ENCODE results near the gene PTGER1.

Gene PTGER1

DNA sequence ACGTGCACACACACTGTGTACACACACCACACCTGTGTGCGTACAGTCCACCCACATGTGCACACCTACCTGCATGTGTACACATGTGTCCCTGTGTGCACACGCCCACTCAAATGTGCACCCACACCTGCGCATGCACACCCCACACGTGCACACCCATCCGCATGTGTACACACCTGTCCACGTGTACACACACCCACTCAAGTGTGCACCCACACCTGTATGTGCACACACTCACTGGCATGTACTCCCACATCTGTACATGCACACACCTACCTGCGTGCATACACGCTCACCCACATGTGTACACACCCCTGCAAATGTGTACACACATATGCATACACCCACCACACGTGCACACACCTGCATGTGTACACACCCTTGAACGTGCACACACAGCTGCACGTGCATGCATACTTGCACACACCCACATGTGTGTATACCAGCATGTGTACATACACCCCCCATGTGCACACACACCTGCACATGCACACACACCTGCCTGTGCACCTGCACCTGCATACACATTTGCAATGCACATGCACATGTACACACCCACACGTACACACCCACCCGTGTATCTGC, 31.4 kb downstream of the PTGER1 start:
- Histone ChIP-seq H3K4me3 (ENCODE audit: low read depth, low read length, poor library complexity, severe bottlenecking) (no peak overlapping the region), H3K79me2 (ENCODE audit: insufficient read depth, low read length) (peaks cover 4% of the 10 kb centered on the region), H3K27ac (ENCODE audit: low read depth, low read length, poor library complexity, severe bottlenecking) (no peak overlapping the region), H3K4me1 (ENCODE audit: insufficient read depth, low read length, severe bottlenecking) (peaks cover 22% of the 10 kb centered on the region), H3K4me2 (ENCODE audit: low read length) (no peak overlapping the region), H3K36me3 (ENCODE audit: insufficient read depth, low read length) (peaks cover 74% of the 10 kb centered on the region), H3K27me3 (ENCODE audit: insufficient read depth, low read length) (no peaks in the 10 kb centered on the region), H3F3A (ENCODE audit: insufficient read depth, low read length) (no peaks in the 10 kb centered on the region), H3K9me3 (ENCODE audit: low read length) (no peaks in the 10 kb centered on the region), H2AFZ (ENCODE audit: low read length) (no peak overlapping the region), H3K9me2 (ENCODE audit: low read depth, low read length) (no peaks in the 10 kb centered on the region), H3K9ac (ENCODE audit: low read length) (no peak overlapping the region), H4K20me1 (ENCODE audit: insufficient read depth, low read length) (no peaks in the 10 kb centered on the region)
- no peak for TF ChIP-seq EZH2 (IDR thresholded peaks at IDR 0.05; ENCODE audit: borderline replicate concordance, low read length)
- TF ChIP-seq, protein P1, sequence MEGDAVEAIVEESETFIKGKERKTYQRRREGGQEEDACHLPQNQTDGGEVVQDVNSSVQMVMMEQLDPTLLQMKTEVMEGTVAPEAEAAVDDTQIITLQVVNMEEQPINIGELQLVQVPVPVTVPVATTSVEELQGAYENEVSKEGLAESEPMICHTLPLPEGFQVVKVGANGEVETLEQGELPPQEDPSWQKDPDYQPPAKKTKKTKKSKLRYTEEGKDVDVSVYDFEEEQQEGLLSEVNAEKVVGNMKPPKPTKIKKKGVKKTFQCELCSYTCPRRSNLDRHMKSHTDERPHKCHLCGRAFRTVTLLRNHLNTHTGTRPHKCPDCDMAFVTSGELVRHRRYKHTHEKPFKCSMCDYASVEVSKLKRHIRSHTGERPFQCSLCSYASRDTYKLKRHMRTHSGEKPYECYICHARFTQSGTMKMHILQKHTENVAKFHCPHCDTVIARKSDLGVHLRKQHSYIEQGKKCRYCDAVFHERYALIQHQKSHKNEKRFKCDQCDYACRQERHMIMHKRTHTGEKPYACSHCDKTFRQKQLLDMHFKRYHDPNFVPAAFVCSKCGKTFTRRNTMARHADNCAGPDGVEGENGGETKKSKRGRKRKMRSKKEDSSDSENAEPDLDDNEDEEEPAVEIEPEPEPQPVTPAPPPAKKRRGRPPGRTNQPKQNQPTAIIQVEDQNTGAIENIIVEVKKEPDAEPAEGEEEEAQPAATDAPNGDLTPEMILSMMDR (IDR thresholded peaks at IDR 0.05; ENCODE audit: low read length), result no peak

DNA sequence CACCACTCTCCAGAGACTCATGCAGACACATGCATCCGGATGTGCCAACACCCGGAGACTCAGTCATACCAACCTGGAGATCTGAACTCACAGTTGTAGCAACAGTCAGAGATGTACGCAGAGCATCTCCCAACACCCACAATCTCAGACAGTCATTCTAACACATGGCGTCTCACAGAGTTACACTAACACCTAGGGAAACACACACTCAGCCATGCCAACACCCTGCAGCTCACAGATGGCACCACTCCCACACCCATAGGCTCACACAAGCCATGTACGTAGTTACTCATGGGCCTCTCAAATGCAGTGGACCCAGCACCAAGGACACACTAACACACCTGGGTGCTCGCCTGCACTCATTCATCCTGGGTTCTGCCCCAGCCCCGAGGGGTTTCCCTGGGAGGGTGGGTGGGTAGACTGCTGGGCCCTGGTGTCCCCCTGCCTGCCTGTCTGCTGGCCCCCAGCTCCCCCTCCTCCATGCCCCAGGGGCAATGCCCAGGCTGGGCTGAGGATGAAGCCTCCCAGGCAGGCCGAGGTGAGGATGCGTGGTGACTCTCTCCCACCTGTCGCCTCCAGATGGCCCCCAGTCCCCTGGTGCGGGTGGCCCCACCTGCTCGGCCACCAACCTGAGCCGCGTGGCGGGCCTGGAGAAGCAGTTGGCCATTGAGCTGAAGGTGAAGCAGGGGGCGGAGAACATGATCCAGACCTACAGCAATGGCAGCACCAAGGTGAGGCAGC, 32.1 kb downstream of the PTGER1 start:
- Histone ChIP-seq H3K9me3 (ENCODE audit: low read length) (no peaks in the 10 kb centered on the region), H3K9ac (ENCODE audit: low read length) (no peak overlapping the region), H2AFZ (ENCODE audit: low read length) (no peak overlapping the region), H4K20me1 (ENCODE audit: insufficient read depth, low read length) (no peaks in the 10 kb centered on the region), H3K27ac (ENCODE audit: low read depth, low read length, poor library complexity, severe bottlenecking) (no peak overlapping the region), H3F3A (ENCODE audit: insufficient read depth, low read length) (no peaks in the 10 kb centered on the region), H3K27me3 (ENCODE audit: insufficient read depth, low read length) (no peaks in the 10 kb centered on the region), H3K9me2 (ENCODE audit: low read depth, low read length) (no peaks in the 10 kb centered on the region), H3K79me2 (ENCODE audit: insufficient read depth, low read length) (peaks cover 4% of the 10 kb centered on the region), H3K4me1 (ENCODE audit: insufficient read depth, low read length, severe bottlenecking) (peaks cover 29% of the 10 kb centered on the region), H3K4me3 (ENCODE audit: low read depth, low read length, poor library complexity, severe bottlenecking) (no peak overlapping the region), H3K36me3 (ENCODE audit: insufficient read depth, low read length) (peaks cover 68% of the 10 kb centered on the region), H3K4me2 (ENCODE audit: low read length) (no peak overlapping the region)
- TF ChIP-seq EZH2 (IDR thresholded peaks at IDR 0.05; ENCODE audit: borderline replicate concordance, low read length), result no peak
- TF ChIP-seq, protein P1 (IDR thresholded peaks at IDR 0.05; ENCODE audit: low read length), result no peak

DNA sequence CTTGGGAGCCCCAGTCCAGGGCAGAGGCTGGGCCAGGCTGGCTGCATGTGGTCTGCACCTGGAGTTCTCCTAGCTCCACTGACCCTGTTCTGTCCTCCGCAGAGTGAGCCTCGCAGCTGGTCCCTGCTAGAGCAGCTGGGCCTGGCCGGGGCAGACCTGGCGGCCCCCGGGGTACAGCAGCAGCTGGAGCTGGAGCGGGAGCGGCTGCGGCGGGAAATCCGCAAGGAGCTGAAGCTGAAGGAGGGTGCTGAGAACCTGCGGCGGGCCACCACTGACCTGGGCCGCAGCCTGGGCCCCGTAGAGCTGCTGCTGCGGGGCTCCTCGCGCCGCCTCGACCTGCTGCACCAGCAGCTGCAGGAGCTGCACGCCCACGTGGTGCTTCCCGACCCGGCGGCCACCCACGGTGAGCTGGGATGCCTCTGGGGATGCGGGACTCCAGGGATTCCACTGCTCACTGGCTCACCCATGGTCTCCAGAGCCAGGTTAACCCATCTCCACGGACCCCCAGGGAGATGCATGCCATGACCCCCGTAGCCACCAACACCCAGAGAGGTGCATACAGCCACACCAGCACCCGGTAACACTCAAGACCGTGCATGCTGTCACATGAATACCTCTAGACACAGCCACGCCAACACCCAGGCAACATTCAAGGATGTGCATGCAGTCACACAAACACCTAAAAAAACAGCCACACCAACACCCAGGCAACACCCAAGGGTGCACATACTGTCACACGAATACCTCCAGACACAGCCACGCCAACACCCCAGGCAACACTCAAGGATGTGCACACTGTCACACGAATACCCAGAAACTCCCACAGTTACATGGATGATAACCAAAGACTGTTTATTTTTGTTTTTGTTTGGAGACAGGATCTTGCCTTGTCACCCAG, 33.9 kb downstream of the PTGER1 start:
- H3K36me3 ChIP-seq (ENCODE audit: insufficient read depth, low read length), result peaks cover 61% of the 10 kb centered on the region

More for the DNA sequence above, 33.9 kb downstream of the PTGER1 start:
- Histone ChIP-seq H2AFZ (ENCODE audit: low read length) (no peak overlapping the region), H3K4me1 (ENCODE audit: insufficient read depth, low read length, severe bottlenecking) (peaks cover 32% of the 10 kb centered on the region), H3K27me3 (ENCODE audit: insufficient read depth, low read length) (no peaks in the 10 kb centered on the region), H3K4me2 (ENCODE audit: low read length) (no peak overlapping the region), H3K79me2 (ENCODE audit: insufficient read depth, low read length) (peaks cover 4% of the 10 kb centered on the region), H3F3A (ENCODE audit: insufficient read depth, low read length) (no peaks in the 10 kb centered on the region), H4K20me1 (ENCODE audit: insufficient read depth, low read length) (no peaks in the 10 kb centered on the region), H3K9me3 (ENCODE audit: low read length) (no peaks in the 10 kb centered on the region), H3K4me3 (ENCODE audit: low read depth, low read length, poor library complexity, severe bottlenecking) (no peak overlapping the region), H3K9ac (ENCODE audit: low read length) (no peak overlapping the region), H3K9me2 (ENCODE audit: low read depth, low read length) (no peaks in the 10 kb centered on the region), H3K27ac (ENCODE audit: low read depth, low read length, poor library complexity, severe bottlenecking) (no peak overlapping the region)
- TF ChIP-seq EZH2 (IDR thresholded peaks at IDR 0.05; ENCODE audit: borderline replicate concordance, low read length), result no peak
- TF ChIP-seq, protein P1 (IDR thresholded peaks at IDR 0.05; ENCODE audit: low read length), result no peak
